ENCODE measurements around the gene CELSR2.

- no peak for TF ChIP-seq CTCF (conservative IDR thresholded peaks at IDR 0.05; ENCODE audit: low read depth, low read length)
- TF ChIP-seq EZH2 (IDR thresholded peaks at IDR 0.05; ENCODE audit: borderline replicate concordance, low read depth, low read length, poor library complexity, severe bottlenecking) = no peak
Measured at GRCh38 chr1:109208836-109209463, 40.4 kb upstream of the CELSR2 start.
